GM15510 (cell line): ENCODE data around the gene COPZ2.

Experiments
- POLR2A ChIP-seq: IDR thresholded peaks from 3 replicates; pipeline ENCODE4 v1.6.1; 2011; ENCODE audit warnings: borderline replicate concordance; ENCODE audit not compliant: insufficient read length; ENCODE audit errors: extremely low read depth

The COPZ2 gene

GRCh38 chr17:48024149-48025039, 13.2 kb downstream of the COPZ2 start:
- no peak for TF ChIP-seq POLR2A

GRCh38 chr17:48023400-48024148, 14.0 kb downstream of the COPZ2 start:
- no peak for TF ChIP-seq POLR2A

- TF ChIP-seq POLR2A, result no peak
These were observed 14.7 kb downstream of the COPZ2 start for GRCh38 chr17:48022901-48023300.

GRCh38 chr17:48021934-48022333, 15.7 kb downstream of the COPZ2 start:
- TF ChIP-seq POLR2A, result no peak

GRCh38 chr17:48016112-48016511, 21.5 kb downstream of the COPZ2 start:
- no peak for TF ChIP-seq POLR2A

GRCh38 chr17:48014595-48015111, 22.9 kb downstream of the COPZ2 start:
- TF ChIP-seq POLR2A, result no peak

GRCh38 chr17:48013876-48014594, 23.6 kb downstream of the COPZ2 start:
- no peak for TF ChIP-seq POLR2A

- TF ChIP-seq POLR2A, result no peak
These were observed 24.9 kb downstream of the COPZ2 start for GRCh38 chr17:48012654-48013053.

GRCh38 chr17:48012151-48012520, 25.5 kb downstream of the COPZ2 start:
- no peak for TF ChIP-seq POLR2A

- TF ChIP-seq POLR2A, result no peak
These were observed 26.0 kb downstream of the COPZ2 start for GRCh38 chr17:48011405-48012150.

- no peak for TF ChIP-seq POLR2A
These were observed 27.4 kb downstream of the COPZ2 start for GRCh38 chr17:48010193-48010592.

- TF ChIP-seq POLR2A, result no peak
These were observed 30.5 kb downstream of the COPZ2 start for GRCh38 chr17:48006936-48007709.

GRCh38 chr17:48004983-48005382, 32.6 kb downstream of the COPZ2 start:
- no peak for TF ChIP-seq POLR2A
